Fibroblast of upper back skin (primary cell): Measurements from ENCODE around the gene TRIM5.
"Not testable (repeated sequence)": the region's sequence is repeated elsewhere in the genome, so short reads cannot be mapped to it uniquely, and the experiment has no call there.

Experiments used
- DNase-seq: peaks from one replicate; pipeline ENCODE4 v3.0.0-alpha.2; 2013

Gene TRIM5, protein sequence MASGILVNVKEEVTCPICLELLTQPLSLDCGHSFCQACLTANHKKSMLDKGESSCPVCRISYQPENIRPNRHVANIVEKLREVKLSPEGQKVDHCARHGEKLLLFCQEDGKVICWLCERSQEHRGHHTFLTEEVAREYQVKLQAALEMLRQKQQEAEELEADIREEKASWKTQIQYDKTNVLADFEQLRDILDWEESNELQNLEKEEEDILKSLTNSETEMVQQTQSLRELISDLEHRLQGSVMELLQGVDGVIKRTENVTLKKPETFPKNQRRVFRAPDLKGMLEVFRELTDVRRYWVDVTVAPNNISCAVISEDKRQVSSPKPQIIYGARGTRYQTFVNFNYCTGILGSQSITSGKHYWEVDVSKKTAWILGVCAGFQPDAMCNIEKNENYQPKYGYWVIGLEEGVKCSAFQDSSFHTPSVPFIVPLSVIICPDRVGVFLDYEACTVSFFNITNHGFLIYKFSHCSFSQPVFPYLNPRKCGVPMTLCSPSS

DNA sequence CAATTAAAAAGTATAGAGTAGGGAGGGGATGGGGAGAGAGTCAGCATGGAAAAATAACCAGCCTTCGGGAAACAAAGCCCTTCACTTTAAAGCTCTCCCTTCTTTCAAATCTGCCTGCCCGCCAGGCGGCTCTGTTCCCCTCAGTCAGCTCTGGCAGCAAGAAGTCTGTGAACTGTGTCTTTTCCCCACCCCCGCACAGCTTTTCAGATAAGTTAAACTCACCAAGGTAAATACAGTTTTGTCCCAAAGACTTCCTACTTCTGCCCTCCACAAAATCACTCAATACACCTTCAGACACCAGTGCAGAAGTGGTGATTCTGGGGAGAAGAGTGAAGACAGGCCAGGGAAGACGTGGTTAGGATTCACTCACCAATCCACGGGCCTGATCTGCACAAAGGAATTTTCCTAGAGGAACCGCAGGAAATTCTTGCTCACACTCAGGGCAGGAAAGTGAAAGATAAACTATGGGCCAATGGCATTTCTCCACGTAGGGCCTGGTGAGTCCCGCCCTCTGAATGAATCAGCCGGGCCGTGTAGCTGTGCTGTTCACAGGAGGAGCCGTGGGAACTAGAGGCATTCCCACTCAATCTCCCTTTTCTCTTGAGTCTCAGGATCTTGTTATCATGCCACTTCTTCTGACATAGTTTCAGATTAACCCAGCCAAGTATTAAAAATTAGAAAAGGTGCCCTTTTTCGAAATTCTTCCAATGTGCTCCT is at the start of gene TRIM5:
Gene TRIM5 (minus strand): TSS at position 429 of the 717 bp plus-strand sequence. CDS start 4,897 bp downstream, outside the sequence.
- peak; percentile 98 for DNase-seq

DNA sequence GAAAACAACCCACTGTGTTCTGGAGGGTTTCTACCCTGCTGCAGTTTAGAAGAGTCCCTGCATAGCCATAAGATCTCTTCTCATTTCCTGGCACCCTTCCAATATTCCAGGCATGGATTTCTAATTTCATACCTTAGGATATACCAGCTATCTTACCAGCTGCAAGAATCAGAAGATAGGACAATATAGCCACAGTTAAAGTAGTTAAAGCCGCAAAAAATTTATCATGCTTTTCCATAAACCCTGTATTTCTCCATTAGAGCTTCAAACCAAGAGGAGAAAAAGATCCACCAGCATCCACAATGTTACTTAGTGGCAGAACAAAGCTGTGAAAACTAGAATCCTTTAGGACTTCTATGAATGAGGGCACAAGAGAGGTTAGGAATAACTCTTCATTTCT is 42.8 kb upstream of the TRIM5 start:
- no peak for DNase-seq

DNA sequence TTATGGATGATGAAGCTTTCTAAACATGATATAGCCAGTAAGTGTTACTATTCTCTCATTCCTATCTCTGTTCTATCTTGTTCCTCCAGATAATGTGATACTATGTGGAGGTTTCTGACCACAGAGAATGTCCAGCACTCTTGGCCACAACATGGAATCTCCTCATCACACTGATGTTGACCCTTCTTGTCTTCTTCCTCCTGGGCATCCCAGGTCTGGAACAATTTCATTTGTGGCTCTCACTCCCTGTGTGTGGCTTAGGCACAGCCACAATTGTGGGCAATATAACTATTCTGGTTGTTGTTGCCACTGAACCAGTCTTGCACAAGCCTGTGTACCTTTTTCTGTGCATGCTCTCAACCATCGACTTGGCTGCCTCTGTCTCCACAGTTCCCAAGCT is 41.5 kb upstream of the TRIM5 start:
- DNase-seq = no peak

DNA sequence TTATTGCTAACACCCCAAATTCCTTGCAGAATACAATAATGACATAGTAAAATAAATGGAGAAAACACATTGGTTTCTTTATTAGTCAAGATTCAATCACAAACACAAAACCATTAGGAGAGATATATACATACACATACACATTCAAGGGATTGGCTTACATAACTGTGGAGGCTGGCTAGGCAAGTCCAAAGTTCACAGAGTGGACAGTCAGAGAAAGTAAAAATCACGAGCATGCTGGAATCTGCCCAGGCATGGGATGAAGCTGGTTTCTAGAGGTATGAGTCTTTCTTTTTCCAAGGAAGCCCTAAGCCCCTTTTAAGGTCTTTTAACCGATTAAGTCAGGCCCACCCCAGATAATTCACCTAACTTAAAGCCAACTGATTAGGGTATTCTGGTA is 37.7 kb upstream of the TRIM5 start:
- no peak for DNase-seq

DNA sequence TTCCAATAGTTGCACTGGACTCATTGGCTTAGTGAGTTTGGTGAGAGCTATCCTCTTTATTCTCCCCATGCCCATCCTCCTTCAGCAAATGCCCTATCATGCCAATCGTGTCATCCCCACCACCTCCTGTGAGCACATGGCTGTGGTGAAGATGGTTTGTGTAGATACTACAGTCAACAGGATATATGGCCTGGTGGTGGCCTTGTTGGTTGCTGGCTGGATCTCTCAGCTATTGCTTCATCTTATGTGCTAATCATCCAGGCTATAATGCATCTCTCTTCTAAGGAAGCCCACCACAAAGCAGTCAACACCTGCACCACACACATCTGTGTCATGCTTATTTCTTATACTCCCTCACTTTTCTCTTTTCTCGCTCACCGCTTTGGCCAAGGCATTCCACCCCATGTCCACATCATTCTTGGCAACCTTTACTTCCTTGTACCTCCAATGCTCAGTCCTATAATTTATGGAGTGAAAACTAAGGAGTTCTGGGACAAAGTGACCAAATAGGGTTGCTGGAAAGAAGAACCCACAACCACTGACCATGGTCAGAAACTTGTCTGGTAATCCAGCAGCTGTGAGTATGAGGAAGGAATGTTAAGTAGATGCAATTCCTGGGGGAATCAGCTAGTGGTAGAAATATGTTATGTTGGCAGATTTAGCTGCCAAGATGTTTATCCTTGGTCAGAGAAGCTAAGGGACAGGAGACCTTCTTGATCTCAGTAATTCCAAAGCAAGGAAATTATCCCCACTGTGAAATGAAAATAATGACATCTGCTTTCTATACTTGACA is 35.0 kb upstream of the TRIM5 start:
- peak; percentile 32 for DNase-seq

DNA sequence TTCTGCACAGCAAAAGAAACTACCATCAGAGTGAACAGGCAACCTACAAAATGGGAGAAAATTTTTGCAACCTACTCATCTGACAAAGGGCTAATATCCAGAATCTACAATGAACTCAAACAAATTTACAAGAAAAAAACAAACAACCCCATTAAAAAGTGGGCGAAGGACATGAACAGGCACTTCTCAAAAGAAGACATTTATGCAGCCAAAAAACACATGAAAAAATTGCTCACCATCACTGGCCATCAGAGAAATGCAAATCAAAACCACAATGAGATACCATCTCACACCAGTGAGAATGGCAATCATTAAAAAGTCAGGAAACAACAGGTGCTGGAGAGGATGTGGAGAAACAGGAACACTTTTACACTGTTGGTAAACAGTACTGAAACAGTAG is 31.6 kb upstream of the TRIM5 start:
- not testable (repeated sequence) for DNase-seq

DNA sequence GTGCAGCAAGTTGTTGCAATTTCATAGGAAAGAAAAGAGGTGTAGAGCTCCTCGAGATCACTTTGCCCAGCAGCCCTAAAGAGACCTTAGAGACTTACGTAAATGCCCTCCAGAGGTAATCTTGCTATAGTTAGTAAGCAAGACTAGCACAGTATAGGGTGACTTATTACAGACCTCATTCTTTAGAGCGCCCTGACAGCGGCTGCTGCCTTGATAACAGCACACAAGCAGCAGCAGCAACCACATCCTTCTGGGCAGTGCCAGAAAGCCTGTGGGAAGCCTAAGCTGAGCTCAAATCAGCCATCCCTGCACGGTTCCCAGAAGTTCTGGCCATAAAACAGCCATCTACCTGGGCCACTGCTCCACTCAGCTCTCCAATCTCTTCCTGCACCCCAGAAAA is 28.8 kb upstream of the TRIM5 start:
- no peak for DNase-seq

DNA sequence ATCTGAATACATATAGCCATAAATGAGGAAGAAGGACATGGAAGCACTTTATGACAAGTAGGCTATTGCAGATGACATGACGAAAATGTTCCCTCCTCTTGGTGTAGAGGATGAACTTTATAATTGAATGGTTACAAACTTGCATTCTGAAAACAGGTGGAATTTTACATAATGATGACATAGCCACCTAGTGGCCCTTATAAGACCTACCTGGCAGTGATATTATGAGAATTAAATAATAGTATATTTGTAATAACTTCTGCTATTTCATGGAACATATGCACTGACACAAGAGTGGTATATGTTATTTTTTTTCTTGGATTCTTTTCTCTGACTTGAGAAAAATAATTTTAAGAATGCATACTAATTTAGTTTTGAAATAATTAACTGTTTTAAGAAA is 27.6 kb upstream of the TRIM5 start:
- no peak for DNase-seq

DNA sequence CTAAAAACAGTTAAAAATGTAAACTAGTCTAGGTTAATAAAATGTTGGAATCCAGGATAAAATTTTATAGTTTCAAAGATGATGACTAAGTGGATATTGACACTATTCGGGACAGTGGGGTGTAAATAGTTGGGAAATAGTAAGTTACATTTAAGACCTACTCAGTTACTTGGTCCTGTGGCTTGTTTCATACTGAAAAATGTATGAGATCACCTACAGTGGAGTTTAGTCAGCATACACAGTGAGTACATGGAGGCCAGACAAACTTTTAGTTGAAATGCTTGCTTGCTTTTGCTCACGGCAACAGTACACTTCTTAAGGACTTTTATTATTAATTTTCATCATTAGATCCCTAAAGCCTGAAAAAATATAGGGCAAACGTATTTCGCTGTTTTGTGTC is 20.8 kb upstream of the TRIM5 start:
- peak; percentile 18 for DNase-seq

DNA sequence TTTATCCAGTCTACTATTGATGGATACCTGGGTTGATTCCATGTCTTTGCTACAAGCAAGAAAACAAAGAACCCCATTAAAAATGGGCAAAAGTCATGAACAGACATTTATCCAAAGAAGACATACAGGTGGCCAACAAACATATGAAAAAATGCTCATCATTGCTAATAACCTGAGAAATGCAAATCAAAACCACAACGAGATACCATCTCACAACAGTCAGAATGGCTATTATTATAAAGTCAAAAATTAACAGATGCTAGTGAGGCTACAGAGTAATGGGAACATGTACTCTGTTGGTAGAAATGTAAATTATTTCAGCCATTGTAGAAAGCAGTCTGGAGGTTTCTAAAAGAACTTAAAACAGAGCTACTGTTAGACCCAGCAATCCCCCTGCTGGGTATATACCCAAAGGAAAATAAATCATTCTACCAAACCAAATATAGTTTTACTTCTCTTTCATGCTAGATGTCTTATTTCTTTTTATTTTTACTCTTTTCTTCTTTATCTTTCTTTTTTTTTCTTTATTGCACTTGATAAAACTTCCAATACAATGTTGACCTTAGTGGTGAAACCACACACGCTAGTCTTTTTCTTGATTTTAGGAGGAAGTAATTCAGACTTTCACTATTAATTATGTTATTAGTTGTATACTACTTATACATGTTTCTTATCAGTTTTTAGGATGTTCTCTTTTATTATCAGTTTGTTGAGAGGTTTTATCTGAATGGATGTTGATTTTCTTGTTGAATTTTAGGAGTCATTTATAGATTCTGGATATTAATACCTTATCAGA is 19.1 kb upstream of the TRIM5 start:
- DNase-seq = no peak

DNA sequence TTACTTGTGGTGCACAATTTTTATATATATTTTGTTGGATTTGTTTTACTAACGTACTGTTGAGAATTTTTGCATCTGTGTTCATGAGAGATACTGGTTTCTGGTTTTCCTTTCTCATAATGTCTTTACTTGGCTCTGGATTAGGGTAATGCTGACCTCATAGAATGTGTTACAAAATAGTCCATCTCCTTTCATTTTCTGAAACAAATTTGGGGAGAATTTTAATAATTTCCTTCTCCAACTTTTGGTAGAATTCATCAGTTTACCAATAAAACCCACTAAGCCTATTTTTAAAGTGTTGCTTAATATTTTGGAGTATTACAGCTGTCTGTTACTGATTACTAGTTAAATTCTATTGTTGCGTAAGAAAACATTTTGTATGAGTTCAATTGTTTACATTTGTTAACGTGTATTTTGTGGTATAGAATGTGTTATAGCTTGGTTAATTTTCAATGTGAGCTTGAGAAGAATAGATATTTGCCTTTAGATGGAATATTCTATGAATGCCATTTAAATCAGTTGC is 16.2 kb upstream of the TRIM5 start:
- DNase-seq = no peak

DNA sequence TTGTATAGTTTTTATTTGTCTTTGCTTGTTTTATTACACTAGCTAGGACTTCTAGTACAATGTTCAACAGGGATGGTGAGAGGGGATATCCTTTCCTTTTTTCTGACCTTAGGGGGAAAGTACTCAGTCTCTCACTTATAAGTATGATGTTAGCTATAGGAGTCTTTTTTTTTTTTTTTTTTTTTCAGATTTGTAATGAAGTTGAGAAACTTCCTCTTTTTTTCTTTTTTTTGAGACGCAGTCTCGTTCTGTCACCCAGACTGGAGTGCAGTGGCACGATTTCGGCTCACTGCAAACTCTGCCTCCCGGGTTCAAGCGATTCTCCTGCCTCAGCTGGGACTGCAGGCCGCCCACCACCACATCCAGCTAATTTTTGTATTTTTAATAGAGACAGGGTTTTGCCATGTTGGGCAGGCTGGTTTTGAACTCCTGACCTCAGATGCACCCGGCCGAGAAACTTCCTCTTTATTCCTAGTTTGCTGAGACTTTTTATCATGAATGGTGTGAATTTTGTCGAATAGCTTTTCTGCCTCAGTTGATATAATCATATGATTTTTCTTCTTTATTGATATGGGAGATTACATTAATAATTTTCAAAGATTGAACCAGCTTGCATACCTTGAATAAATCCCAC is 15.7 kb upstream of the TRIM5 start:
- no peak for DNase-seq

DNA sequence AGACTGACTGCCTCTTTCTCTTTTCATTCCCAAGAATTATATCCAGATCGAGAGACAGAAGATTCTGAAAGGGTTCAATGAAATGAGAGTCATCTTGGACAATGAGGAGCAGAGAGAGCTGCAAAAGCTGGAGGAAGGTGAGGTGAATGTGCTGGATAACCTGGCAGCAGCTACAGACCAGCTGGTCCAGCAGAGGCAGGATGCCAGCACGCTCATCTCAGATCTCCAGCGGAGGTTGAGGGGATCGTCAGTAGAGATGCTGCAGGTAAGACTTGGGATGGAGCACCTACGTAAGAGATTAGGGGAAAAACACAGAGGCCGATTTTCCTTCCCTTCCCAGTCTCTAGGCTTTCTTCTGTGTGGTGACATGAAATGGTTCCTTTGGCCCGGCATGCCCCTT is 13.4 kb upstream of the TRIM5 start:
- DNase-seq = no peak

DNA sequence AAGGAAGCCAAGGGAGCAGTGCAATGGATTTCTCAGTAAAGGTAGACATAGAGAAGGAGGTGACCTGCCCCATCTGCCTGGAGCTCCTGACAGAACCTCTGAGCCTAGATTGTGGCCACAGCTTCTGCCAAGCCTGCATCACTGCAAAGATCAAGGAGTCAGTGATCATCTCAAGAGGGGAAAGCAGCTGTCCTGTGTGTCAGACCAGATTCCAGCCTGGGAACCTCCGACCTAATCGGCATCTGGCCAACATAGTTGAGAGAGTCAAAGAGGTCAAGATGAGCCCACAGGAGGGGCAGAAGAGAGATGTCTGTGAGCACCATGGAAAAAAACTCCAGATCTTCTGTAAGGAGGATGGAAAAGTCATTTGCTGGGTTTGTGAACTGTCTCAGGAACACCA is 11.3 kb upstream of the TRIM5 start:
- DNase-seq = peak; percentile 11

DNA sequence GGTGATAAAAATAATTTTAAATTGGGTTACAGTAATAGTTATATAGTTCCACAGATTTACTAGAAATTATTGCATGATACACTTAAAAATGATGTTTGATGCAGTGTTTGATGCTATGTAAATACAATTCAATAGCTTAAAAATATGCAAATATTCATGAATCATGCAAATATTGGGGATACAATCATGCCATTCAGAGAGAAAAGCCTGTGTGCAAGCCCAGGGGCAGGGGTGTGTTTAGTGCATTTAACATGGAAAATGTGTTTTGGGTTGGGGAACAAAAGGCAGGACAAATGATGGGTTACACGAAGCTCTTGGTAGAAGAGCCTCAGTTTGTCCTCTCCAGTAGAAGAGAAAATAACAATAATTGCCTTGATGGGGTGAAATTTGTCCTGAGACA is 10.7 kb upstream of the TRIM5 start:
- DNase-seq = no peak

DNA sequence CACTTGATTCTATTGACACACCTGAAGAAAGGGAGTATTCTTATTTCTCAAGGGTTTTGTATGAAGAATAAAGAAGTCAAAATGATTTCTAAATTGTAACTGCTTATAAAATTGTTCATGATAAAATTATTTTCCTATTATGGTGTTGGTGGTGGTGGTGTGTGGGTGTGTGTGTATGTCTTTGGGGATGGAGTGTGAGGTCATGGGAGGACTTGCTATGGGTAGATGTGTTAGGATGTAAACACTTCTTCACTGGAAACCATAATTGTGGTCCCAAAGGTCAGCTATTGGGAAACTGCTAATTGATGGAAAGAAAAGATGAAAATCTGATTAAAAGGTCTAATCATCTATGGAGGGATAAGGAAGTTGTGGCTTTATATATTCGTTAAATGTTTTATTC is 9.8 kb upstream of the TRIM5 start:
- no peak for DNase-seq

DNA sequence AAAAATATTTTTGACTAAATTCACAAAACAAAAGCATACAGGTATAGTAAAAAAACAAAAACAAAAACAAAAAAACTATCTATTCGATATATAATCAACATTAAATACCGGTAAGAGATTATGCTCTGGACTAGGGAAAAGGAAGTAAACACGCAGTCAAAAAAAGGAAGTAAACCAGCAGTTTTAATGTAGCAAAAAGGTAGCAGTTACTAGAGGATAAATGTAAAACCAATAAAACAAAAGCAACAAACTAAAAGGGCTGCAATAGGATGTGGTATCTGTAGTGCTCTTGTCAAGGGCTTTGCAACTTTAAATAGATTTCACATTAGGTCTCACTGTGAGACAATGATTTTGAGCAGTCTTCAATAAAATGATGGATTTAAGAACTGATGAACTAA is 7.1 kb upstream of the TRIM5 start:
- no peak for DNase-seq

DNA sequence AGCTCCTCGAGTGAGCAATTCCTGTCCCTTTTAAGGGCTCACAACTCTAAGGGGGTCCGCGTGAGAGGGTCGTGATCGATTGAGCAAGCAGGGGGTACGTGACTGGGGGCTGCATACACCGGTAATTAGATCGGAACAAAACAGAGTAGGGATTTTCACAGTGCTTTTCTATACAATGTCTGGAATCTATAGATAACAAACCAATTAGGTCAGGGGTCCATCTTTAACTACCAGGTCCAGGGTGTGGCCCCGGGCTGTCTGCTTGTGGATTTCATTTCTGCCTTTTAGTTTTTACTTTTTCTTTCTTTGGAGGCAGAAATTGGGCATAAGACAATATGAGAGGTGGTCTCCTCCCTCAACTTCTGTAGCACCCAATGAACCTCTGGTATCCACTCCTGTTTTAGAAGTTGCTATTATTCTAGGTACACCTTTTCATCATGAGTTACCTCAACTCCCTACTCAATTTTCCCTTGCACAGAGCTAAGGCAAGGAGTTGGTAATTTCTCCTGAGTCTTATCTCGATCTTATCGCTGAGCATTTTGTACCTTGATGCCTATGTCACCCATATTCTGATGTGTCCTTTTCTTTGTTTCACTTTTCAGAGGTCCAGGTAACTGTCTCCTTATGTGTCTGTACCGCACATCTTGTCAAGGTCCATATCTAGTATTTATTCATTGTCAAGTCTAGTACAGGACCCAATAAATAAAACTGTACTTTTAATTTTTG is 6.5 kb upstream of the TRIM5 start:
- DNase-seq = not testable (repeated sequence)

DNA sequence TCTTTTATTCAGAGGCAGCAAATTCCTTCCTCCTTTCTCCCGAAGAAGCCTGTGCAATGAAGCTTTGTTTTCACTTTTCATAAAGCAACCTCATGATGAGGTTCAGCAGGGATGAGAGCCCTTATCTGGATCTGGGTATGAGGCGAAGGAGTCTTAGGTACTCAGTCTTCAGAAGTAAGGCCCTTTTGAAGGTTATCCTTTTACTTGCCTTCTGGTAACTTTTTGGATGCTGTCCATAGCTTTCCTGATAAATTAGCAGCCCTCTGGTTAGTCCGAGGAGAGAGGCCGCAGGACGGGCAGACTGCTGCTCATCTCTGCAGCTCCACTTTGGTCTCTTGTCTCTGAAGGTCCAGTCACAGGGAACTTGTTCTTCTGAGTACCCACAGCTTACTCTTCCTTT is 5.9 kb upstream of the TRIM5 start:
- peak; percentile 4 for DNase-seq

DNA sequence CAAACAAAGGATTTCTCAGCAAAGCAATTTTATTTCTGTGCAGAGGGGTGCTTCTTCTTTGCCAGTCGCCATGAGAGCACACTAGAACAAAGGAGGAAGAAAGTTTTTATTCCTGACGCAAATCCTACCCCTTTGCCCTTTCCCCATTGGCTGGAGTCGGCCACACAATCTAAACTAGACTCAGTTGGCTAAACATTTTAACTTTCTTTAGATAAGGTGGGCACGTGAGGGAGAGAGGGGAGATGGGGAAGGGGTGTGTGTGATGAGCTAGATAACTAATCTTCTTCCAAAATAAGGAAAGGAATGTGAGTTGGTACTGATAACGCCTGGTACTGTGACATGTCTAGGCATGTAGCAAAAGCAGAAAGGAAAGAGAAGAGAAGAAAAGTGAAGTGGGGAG is 5.3 kb upstream of the TRIM5 start:
- DNase-seq = no peak

DNA sequence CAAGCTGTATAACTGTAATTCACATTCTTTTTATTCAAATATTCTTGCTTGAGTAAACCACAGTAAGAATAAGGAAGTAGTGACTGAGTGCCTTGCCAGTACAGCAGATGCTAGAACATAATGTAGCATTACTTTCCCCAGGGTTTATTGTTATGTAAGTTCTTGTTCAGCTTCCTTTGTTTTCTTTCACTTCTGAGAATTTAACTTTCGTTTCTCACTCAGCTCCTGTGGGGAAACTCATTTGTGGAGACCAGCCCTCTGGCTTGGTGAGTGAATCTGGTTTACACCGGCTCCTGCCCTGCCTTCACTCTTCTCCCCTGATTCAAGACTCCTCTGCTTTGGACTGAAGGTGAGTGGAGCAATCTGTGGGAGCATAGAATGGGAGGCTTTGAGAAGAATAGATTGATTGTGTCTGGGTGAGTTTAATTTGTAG is 4.7 kb upstream of the TRIM5 start, which contains the start of gene TRIM22:
Gene TRIM22 (plus strand): TSS at position 240 of the 433 bp plus-strand sequence. CDS start 6,443 bp downstream, outside the sequence.
- DNase-seq = peak; percentile 74
